ENCODE measurements around the gene TIAM2.
"Not testable (repeated sequence)": the region's sequence is repeated elsewhere in the genome, so short reads cannot be mapped to it uniquely, and the experiment has no call there.

The TIAM2 gene

GRCh38 chr6:155004576-155005372 lies 9.7 kb downstream of the TIAM2 start:
- H3K27me3 ChIP-seq (ENCODE audit: control insufficient read depth in 1 of 2, insufficient read depth in 2 of 2, low read length in 2 of 2) = no peaks in the 10 kb centered on the region
- no peak overlapping the region for H3K9ac ChIP-seq (ENCODE audit: low read length in 2 of 2)
- H3K4me3 ChIP-seq (ENCODE audit: low read length in 2 of 2) = no peak overlapping the region
- no peaks in the 10 kb centered on the region for H3K36me3 ChIP-seq (ENCODE audit: control insufficient read depth in 2 of 2, insufficient read depth in 2 of 2, low read length in 2 of 2)
- H3K27ac ChIP-seq (ENCODE audit: low read length) = no peak overlapping the region
- H3K4me1 ChIP-seq (ENCODE audit: control insufficient read depth, insufficient read depth, low read length) = no peaks in the 10 kb centered on the region
- no peaks in the 10 kb centered on the region for H3K9me3 ChIP-seq (ENCODE audit: control insufficient read depth in 2 of 2, low read length in 2 of 2)

- Histone ChIP-seq H3K36me3 (ENCODE audit: control insufficient read depth in 2 of 2, insufficient read depth in 2 of 2, low read length in 2 of 2) (no peaks in the 10 kb centered on the region), H3K4me1 (ENCODE audit: control insufficient read depth, insufficient read depth, low read length) (peaks cover 7% of the 10 kb centered on the region), H3K9me3 (ENCODE audit: control insufficient read depth in 2 of 2, low read length in 2 of 2) (no peaks in the 10 kb centered on the region), H3K27ac (ENCODE audit: low read length) (no peak overlapping the region), H3K9ac (ENCODE audit: low read length in 2 of 2) (no peak overlapping the region), H3K27me3 (ENCODE audit: control insufficient read depth in 1 of 2, insufficient read depth in 2 of 2, low read length in 2 of 2) (no peaks in the 10 kb centered on the region), H3K4me3 (ENCODE audit: low read length in 2 of 2) (no peak overlapping the region)
These were observed 13.5 kb downstream of the TIAM2 start for GRCh38 chr6:155008625-155009024.

GRCh38 chr6:155010940-155011339 lies 15.8 kb downstream of the TIAM2 start:
- no peak overlapping the region for H3K27ac ChIP-seq (ENCODE audit: low read length)
- no peak overlapping the region for H3K9ac ChIP-seq (ENCODE audit: low read length in 2 of 2)

GRCh38 chr6:155011809-155012291 lies 16.7 kb downstream of the TIAM2 start:
- H3K36me3 ChIP-seq (ENCODE audit: control insufficient read depth in 2 of 2, insufficient read depth in 2 of 2, low read length in 2 of 2) = no peaks in the 10 kb centered on the region
- H3K27me3 ChIP-seq (ENCODE audit: control insufficient read depth in 1 of 2, insufficient read depth in 2 of 2, low read length in 2 of 2) = no peaks in the 10 kb centered on the region
- no peak overlapping the region for H3K4me3 ChIP-seq (ENCODE audit: low read length in 2 of 2)
- no peaks in the 10 kb centered on the region for H3K9me3 ChIP-seq (ENCODE audit: control insufficient read depth in 2 of 2, low read length in 2 of 2)
- H3K9ac ChIP-seq (ENCODE audit: low read length in 2 of 2) = no peak overlapping the region
- H3K27ac ChIP-seq (ENCODE audit: low read length) = peak overlapping the region; percentile 12
- peaks cover 20% of the 10 kb centered on the region for H3K4me1 ChIP-seq (ENCODE audit: control insufficient read depth, insufficient read depth, low read length)

More at GRCh38 chr6:155010940-155011339, 15.8 kb downstream of the TIAM2 start:
- Histone ChIP-seq H3K9me3 (ENCODE audit: control insufficient read depth in 2 of 2, low read length in 2 of 2) (no peaks in the 10 kb centered on the region), H3K27me3 (ENCODE audit: control insufficient read depth in 1 of 2, insufficient read depth in 2 of 2, low read length in 2 of 2) (no peaks in the 10 kb centered on the region), H3K4me1 (ENCODE audit: control insufficient read depth, insufficient read depth, low read length) (peaks cover 17% of the 10 kb centered on the region), H3K4me3 (ENCODE audit: low read length in 2 of 2) (no peak overlapping the region), H3K36me3 (ENCODE audit: control insufficient read depth in 2 of 2, insufficient read depth in 2 of 2, low read length in 2 of 2) (no peaks in the 10 kb centered on the region)

- H3K27ac ChIP-seq (ENCODE audit: low read length) = no peak overlapping the region
- H3K9ac ChIP-seq (ENCODE audit: low read length in 2 of 2) = no peak overlapping the region
- H3K4me3 ChIP-seq (ENCODE audit: low read length in 2 of 2) = no peak overlapping the region
- H3K27me3 ChIP-seq (ENCODE audit: control insufficient read depth in 1 of 2, insufficient read depth in 2 of 2, low read length in 2 of 2) = no peaks in the 10 kb centered on the region
- H3K4me1 ChIP-seq (ENCODE audit: control insufficient read depth, insufficient read depth, low read length) = peaks cover 20% of the 10 kb centered on the region
- no peaks in the 10 kb centered on the region for H3K36me3 ChIP-seq (ENCODE audit: control insufficient read depth in 2 of 2, insufficient read depth in 2 of 2, low read length in 2 of 2)
- H3K9me3 ChIP-seq (ENCODE audit: control insufficient read depth in 2 of 2, low read length in 2 of 2) = no peaks in the 10 kb centered on the region
These were observed 18.4 kb downstream of the TIAM2 start for GRCh38 chr6:155013457-155013876.

- no peak overlapping the region for H3K27ac ChIP-seq (ENCODE audit: low read length)
- H3K9me3 ChIP-seq (ENCODE audit: control insufficient read depth in 2 of 2, low read length in 2 of 2) = no peaks in the 10 kb centered on the region
These were observed 19.0 kb downstream of the TIAM2 start for GRCh38 chr6:155014137-155014536.

GRCh38 chr6:155014670-155015300 lies 19.7 kb downstream of the TIAM2 start:
- Histone ChIP-seq H3K4me1 (ENCODE audit: control insufficient read depth, insufficient read depth, low read length) (peaks cover 20% of the 10 kb centered on the region), H3K36me3 (ENCODE audit: control insufficient read depth in 2 of 2, insufficient read depth in 2 of 2, low read length in 2 of 2) (no peaks in the 10 kb centered on the region), H3K27ac (ENCODE audit: low read length) (no peak overlapping the region), H3K9ac (ENCODE audit: low read length in 2 of 2) (no peak overlapping the region), H3K27me3 (ENCODE audit: control insufficient read depth in 1 of 2, insufficient read depth in 2 of 2, low read length in 2 of 2) (no peaks in the 10 kb centered on the region), H3K9me3 (ENCODE audit: control insufficient read depth in 2 of 2, low read length in 2 of 2) (no peaks in the 10 kb centered on the region), H3K4me3 (ENCODE audit: low read length in 2 of 2) (no peak overlapping the region)

More at GRCh38 chr6:155014137-155014536, 19.0 kb downstream of the TIAM2 start:
- Histone ChIP-seq H3K4me1 (ENCODE audit: control insufficient read depth, insufficient read depth, low read length) (peaks cover 20% of the 10 kb centered on the region), H3K36me3 (ENCODE audit: control insufficient read depth in 2 of 2, insufficient read depth in 2 of 2, low read length in 2 of 2) (no peaks in the 10 kb centered on the region), H3K9ac (ENCODE audit: low read length in 2 of 2) (no peak overlapping the region), H3K27me3 (ENCODE audit: control insufficient read depth in 1 of 2, insufficient read depth in 2 of 2, low read length in 2 of 2) (no peaks in the 10 kb centered on the region), H3K4me3 (ENCODE audit: low read length in 2 of 2) (no peak overlapping the region)

- H3K9me3 ChIP-seq (ENCODE audit: control insufficient read depth in 2 of 2, low read length in 2 of 2); H3K9ac ChIP-seq (ENCODE audit: low read length in 2 of 2); H3K36me3 ChIP-seq (ENCODE audit: control insufficient read depth in 2 of 2, insufficient read depth in 2 of 2, low read length in 2 of 2); H3K27me3 ChIP-seq (ENCODE audit: control insufficient read depth in 1 of 2, insufficient read depth in 2 of 2, low read length in 2 of 2); H3K27ac ChIP-seq (ENCODE audit: low read length); H3K4me3 ChIP-seq (ENCODE audit: low read length in 2 of 2): not testable (repeated sequence)
- peaks cover 14% of the 10 kb centered on the region for H3K4me1 ChIP-seq (ENCODE audit: control insufficient read depth, insufficient read depth, low read length)
These were observed 23.3 kb downstream of the TIAM2 start for GRCh38 chr6:155018415-155018814.

GRCh38 chr6:155021680-155022079 lies 26.6 kb downstream of the TIAM2 start:
- no peaks in the 10 kb centered on the region for H3K9me3 ChIP-seq (ENCODE audit: control insufficient read depth in 2 of 2, low read length in 2 of 2)
- no peak overlapping the region for H3K27ac ChIP-seq (ENCODE audit: low read length)
- H3K36me3 ChIP-seq (ENCODE audit: control insufficient read depth in 2 of 2, insufficient read depth in 2 of 2, low read length in 2 of 2) = no peaks in the 10 kb centered on the region
- H3K9ac ChIP-seq (ENCODE audit: low read length in 2 of 2) = no peak overlapping the region
- no peaks in the 10 kb centered on the region for H3K27me3 ChIP-seq (ENCODE audit: control insufficient read depth in 1 of 2, insufficient read depth in 2 of 2, low read length in 2 of 2)
- no peak overlapping the region for H3K4me3 ChIP-seq (ENCODE audit: low read length in 2 of 2)
- peaks cover 7% of the 10 kb centered on the region for H3K4me1 ChIP-seq (ENCODE audit: control insufficient read depth, insufficient read depth, low read length)

- peaks cover 7% of the 10 kb centered on the region for H3K4me1 ChIP-seq (ENCODE audit: control insufficient read depth, insufficient read depth, low read length)
These were observed 27.6 kb downstream of the TIAM2 start for GRCh38 chr6:155022721-155023120.

GRCh38 chr6:155023717-155024116 lies 28.6 kb downstream of the TIAM2 start:
- Histone ChIP-seq H3K4me1 (ENCODE audit: control insufficient read depth, insufficient read depth, low read length) (peaks cover 7% of the 10 kb centered on the region), H3K27ac (ENCODE audit: low read length) (no peak overlapping the region), H3K9me3 (ENCODE audit: control insufficient read depth in 2 of 2, low read length in 2 of 2) (no peaks in the 10 kb centered on the region), H3K36me3 (ENCODE audit: control insufficient read depth in 2 of 2, insufficient read depth in 2 of 2, low read length in 2 of 2) (no peaks in the 10 kb centered on the region), H3K9ac (ENCODE audit: low read length in 2 of 2) (no peak overlapping the region), H3K4me3 (ENCODE audit: low read length in 2 of 2) (no peak overlapping the region), H3K27me3 (ENCODE audit: control insufficient read depth in 1 of 2, insufficient read depth in 2 of 2, low read length in 2 of 2) (no peaks in the 10 kb centered on the region)

More at GRCh38 chr6:155022721-155023120, 27.6 kb downstream of the TIAM2 start:
- H3K9ac ChIP-seq (ENCODE audit: low read length in 2 of 2) = no peak overlapping the region
- no peaks in the 10 kb centered on the region for H3K27me3 ChIP-seq (ENCODE audit: control insufficient read depth in 1 of 2, insufficient read depth in 2 of 2, low read length in 2 of 2)
- no peak overlapping the region for H3K27ac ChIP-seq (ENCODE audit: low read length)
- H3K4me3 ChIP-seq (ENCODE audit: low read length in 2 of 2) = no peak overlapping the region
- H3K36me3 ChIP-seq (ENCODE audit: control insufficient read depth in 2 of 2, insufficient read depth in 2 of 2, low read length in 2 of 2) = no peaks in the 10 kb centered on the region
- H3K9me3 ChIP-seq (ENCODE audit: control insufficient read depth in 2 of 2, low read length in 2 of 2) = no peaks in the 10 kb centered on the region
